ENCODE data around the gene ZNF205.

GRCh38 chr16:3070608-3071111, 41.7 kb upstream of the ZNF205 start:
- TF ChIP-seq CTCF (IDR thresholded peaks at IDR 0.05) = no peak
- no peak for TF ChIP-seq REST (IDR thresholded peaks at IDR 0.05; ENCODE audit: insufficient read depth in 1 of 2, low read depth in 2 of 2, low read length in 1 of 2)
- no peak for TF ChIP-seq SIN3A (IDR thresholded peaks at IDR 0.05; ENCODE audit: borderline replicate concordance, insufficient read depth, low read depth, low read length)
